Cardiac muscle cell (in vitro differentiated cells and primary cell): ENCODE measurements around the gene FCN1. TPM values are rescaled to one million over a fixed set of nuclear protein-coding genes. Genes with fewer than 3 reads are reported as not detected.

Experiments used
- DNase-seq, 2 donors: peaks; one replicate each; pipeline versions ENCODE4 v3.0.0 to v3.0.0-alpha.2; 2010 to 2017; ENCODE audit warnings: low read depth in 1 of 2, low spot score in 1 of 2
- H3K27ac ChIP-seq: fragments of 200-600 bp; sonication (generic); 2 replicates; pipeline ENCODE4 v1.5.1; 2016
- H3K27me3 ChIP-seq: fragments of 200-600 bp; sonication (generic); 2 replicates; pipeline ENCODE4 v1.6.0; 2016; ENCODE audit warnings: control low read depth
- H3K36me3 ChIP-seq: fragments of 200-600 bp; sonication (generic); 2 replicates; pipeline ENCODE4 v1.5.1; 2016; ENCODE audit warnings: control low read depth
- H3K4me1 ChIP-seq: fragments of 200-600 bp; sonication (generic); 2 replicates; pipeline ENCODE4 v1.8.1; 2017; ENCODE audit warnings: low read depth, mild to moderate bottlenecking, mixed run types
- H3K4me3 ChIP-seq: fragments of 200-600 bp; sonication (generic); 2 replicates; pipeline ENCODE4 v1.5.1; 2016; ENCODE audit warnings: mild to moderate bottlenecking
- H3K9me3 ChIP-seq: fragments of 200-600 bp; sonication (generic); 2 replicates; pipeline ENCODE4 v1.5.1; 2017; ENCODE audit warnings: low read depth, mild to moderate bottlenecking, control low read depth
- CTCF ChIP-seq: IDR thresholded peaks from 2 replicates; pipeline ENCODE4 v1.5.1; 2012; ENCODE audit warnings: low read depth, mild to moderate bottlenecking, low read length
- polyA plus RNA-seq: library from polyadenylated mRNA; unstranded; fragments of >200 nt; fragmentation: Nextera tagmentation; extraction: Ambion mirVana; gene quantifications from 2 replicates; pipeline ENCODE4 v1.2.1, GENCODE V29; 2016
- total RNA-seq: library from RNA; depleted of rRNA; stranded (reverse); fragments of >200 nt; gene quantifications from 2 replicates; pipeline ENCODE4 v1.2.3, GENCODE V29; 2016

Gene FCN1
- total and polyA plus RNA-seq, 2 experiments from 2014 or later: not detected

- Histone ChIP-seq H3K9me3 (no peaks in the 10 kb centered on the region), H3K4me1 (peaks cover 4% of the 10 kb centered on the region), H3K36me3 (no peaks in the 10 kb centered on the region), H3K27ac (no peak overlapping the region), H3K4me3 (no peak overlapping the region), H3K27me3 (no peaks in the 10 kb centered on the region)
- TF ChIP-seq CTCF: no peak
- no peak for DNase-seq
Measured at GRCh38 chr9:134942011-134942787, 24.5 kb upstream of the FCN1 start.

GRCh38 chr9:134940236-134941208 is 22.8 kb upstream of the FCN1 start:
- peaks cover 4% of the 10 kb centered on the region for H3K4me1 ChIP-seq

DNA sequence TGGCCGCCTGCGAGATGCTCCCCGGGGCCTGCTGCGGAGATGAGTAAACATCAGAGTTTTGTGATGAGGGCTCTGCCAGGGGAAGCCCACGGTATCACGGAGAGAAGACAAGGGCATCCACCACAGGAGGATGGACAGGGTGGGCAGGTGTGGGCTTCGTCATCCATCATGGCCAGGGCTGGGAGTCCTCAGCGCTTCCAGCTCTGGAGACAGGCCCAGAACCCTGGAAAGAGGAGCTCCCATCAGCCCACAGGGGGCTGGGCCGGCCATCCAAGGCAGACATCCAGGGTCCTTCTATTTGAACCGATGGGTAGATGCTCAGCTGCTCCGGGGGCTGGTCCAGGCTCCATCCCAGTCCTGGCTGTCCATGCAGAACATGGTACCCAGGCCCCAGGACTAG is 22.1 kb upstream of the FCN1 start:
- Histone ChIP-seq H3K4me3 (no peak overlapping the region), H3K4me1 (peaks cover 4% of the 10 kb centered on the region), H3K9me3 (no peaks in the 10 kb centered on the region), H3K27ac (no peak overlapping the region), H3K27me3 (no peaks in the 10 kb centered on the region), H3K36me3 (no peaks in the 10 kb centered on the region)
- TF ChIP-seq CTCF: no peak
- DNase-seq: no peak

More at GRCh38 chr9:134940236-134941208, 22.8 kb upstream of the FCN1 start:
- TF ChIP-seq CTCF: no peak
- no peak for DNase-seq
- no peaks in the 10 kb centered on the region for H3K27me3 ChIP-seq
- H3K27ac ChIP-seq: no peak overlapping the region
- no peaks in the 10 kb centered on the region for H3K9me3 ChIP-seq
- no peaks in the 10 kb centered on the region for H3K36me3 ChIP-seq
- H3K4me3 ChIP-seq: no peak overlapping the region

DNA sequence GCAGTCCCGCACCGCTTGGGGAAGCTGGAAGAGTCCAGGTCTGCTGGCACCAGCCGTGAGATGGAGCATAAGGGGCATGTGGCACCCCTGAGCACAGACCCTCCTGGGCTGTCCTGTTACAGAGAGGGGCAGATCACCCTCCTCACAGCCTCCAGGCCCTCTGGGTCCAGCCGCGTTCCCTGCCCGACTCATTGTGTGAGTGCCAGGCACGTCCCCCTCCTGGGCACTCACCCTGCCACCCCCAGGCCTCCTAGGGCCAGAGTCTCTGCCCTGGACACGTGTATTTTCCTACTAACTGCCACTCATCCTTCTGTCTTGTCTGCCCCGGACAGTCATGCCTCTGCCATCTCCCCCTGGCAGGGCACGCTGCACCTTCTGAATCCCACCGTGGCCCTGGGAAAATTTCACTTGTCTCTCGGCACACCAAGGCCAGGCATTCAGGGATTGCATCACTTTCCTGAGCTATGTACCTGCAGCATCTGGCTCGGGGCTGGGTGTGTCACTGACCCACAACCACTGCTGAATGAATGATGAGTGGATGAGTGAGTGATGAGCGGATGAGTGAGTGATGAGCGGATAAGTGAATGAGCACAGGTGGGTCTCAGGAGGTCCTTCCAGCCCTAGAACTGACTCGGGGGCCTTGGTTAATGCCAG is 21.5 kb upstream of the FCN1 start:
- no peak overlapping the region for H3K4me3 ChIP-seq

More for the DNA sequence above, 21.5 kb upstream of the FCN1 start:
- Histone ChIP-seq H3K27me3 (no peaks in the 10 kb centered on the region), H3K9me3 (no peaks in the 10 kb centered on the region), H3K4me1 (no peaks in the 10 kb centered on the region), H3K27ac (no peak overlapping the region), H3K36me3 (no peaks in the 10 kb centered on the region)
- no peak for DNase-seq
- no peak for TF ChIP-seq CTCF
